ENCODE measurements around the gene PUSL1. TPM values are rescaled to one million over a fixed set of nuclear protein-coding genes. Genes with fewer than 3 reads are reported as not detected.

The PUSL1 gene
- total RNA-seq, 2 donors from 2014 or later, result 10.6 to 14.9 TPM

DNA sequence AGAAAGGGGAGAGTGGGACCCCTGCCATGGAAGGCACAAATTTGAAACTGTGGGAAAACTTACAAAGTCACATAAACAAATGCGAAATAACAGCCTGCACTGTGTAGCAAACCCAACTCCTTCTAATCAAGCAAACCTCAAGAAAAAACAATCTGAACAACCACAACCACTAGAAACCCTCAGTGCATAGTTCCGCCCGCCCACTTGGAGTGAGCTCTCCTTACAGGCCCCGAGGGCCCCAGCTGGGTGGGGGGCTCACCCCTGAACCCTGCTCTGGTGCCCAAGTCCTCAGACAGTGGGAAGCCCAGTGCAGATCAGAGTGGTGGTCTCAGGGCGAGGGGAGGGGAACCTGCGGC lies 50.9 kb downstream of the PUSL1 start:
- no peaks in the 10 kb centered on the region for H3K36me3 Mint-ChIP-seq (ENCODE audit: low read depth)
- H3K27me3 Mint-ChIP-seq, result no peaks in the 10 kb centered on the region
- no peaks in the 10 kb centered on the region for H3K9me3 ChIP-seq (ENCODE audit: control insufficient read depth, low read length, poor library complexity, severe bottlenecking)
- H3K27ac Mint-ChIP-seq, result no peak overlapping the region
- H3K4me1 Mint-ChIP-seq, result peaks cover 9% of the 10 kb centered on the region
- peak overlapping the region; percentile 63 for H3K4me3 Mint-ChIP-seq
- peak; percentile 77 for ATAC-seq
- DNase-seq, result peak in 1 of 3 donors; percentile 7

DNA sequence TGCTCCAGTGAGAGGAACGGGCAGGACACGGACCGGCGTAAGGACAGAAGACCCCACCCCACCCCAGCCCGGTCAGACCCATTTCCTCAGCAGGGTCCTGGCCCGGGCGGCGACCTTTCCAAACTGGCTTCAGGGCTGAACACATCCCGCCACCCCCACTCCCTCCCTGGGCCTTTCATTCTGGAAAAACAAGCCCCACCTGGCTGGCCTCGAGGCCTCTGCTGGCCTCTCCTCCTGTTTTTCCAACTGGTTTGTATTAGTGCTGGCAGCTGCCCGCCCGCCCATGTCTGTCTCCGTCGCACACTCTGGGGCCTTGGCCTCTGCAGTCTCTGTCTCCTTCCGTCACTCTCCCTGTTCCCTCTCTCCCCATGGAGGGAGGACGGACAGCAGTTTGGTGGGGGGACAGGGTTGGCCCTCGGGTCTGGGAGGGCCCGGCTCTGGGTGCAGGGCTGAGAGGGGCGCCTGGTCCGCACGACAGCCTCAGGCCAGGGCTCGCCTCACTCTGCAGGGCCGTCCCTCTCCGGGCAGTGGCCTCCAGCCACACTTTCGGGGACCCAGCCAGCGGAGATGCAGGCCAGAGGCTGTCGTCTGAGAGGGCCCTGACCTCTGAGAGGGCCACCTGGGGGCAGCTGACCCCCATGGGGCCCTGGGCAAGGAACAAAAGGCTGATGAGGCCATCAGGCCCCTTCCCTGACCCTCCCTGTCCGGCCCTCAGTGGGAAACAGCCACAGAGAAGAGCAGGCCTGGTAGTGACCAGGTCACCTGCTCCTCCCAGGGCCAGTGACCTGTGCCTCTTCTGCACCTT lies 51.5 kb downstream of the PUSL1 start:
- DNase-seq (no peak), ATAC-seq (no peak)
- no peak overlapping the region for H3K27ac Mint-ChIP-seq
- no peaks in the 10 kb centered on the region for H3K36me3 Mint-ChIP-seq (ENCODE audit: low read depth)
- no peaks in the 10 kb centered on the region for H3K27me3 Mint-ChIP-seq
- H3K9me3 ChIP-seq (ENCODE audit: control insufficient read depth, low read length, poor library complexity, severe bottlenecking), result no peaks in the 10 kb centered on the region
- H3K4me3 Mint-ChIP-seq, result no peak overlapping the region
- peaks cover 8% of the 10 kb centered on the region for H3K4me1 Mint-ChIP-seq

DNA sequence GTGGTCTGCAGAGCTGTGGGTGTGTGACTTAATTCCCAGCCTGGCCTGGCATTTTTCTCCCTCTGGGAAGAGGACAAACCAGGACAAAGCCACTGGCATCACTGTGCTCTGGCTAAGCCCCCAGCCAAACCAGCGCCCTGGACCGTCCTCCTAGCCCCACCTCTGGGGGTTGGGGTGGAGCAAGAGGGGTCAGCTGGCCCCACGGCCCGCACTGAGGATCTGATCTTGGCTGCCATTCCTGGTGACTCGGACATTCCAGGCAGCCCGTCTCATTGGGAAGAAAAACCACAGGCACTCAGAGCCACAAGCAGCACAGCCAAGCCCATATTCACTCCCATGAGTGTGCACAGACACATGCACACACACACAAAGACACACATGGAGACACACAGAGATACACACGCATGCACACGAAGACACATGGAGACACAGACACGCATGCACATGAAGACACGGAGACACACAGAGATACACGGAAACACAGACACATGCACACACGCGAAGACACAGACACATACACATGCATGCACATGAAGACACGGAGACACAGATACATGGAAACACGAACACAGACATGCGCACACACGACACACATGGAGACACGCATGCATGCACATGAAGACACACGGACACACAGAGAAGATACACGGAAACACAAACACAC lies 52.2 kb downstream of the PUSL1 start:
- no peaks in the 10 kb centered on the region for H3K36me3 Mint-ChIP-seq (ENCODE audit: low read depth)
- ATAC-seq (no peak), DNase-seq (no peak)
- H3K4me3 Mint-ChIP-seq, result no peak overlapping the region
- no peaks in the 10 kb centered on the region for H3K9me3 ChIP-seq (ENCODE audit: control insufficient read depth, low read length, poor library complexity, severe bottlenecking)
- no peaks in the 10 kb centered on the region for H3K27me3 Mint-ChIP-seq
- no peak overlapping the region for H3K27ac Mint-ChIP-seq
- peaks cover 8% of the 10 kb centered on the region for H3K4me1 Mint-ChIP-seq

Other genes starting within 250 kb of the PUSL1 start
- not detected for gene RNF223, start 234.3 kb upstream of the PUSL1 start, total RNA-seq
- 10 to 100 TPM; 13.4 to 17.1 TPM for gene C1orf159, start 192.5 kb upstream of the PUSL1 start, total RNA-seq
- gene TTLL10, start 134.7 kb upstream of the PUSL1 start, total RNA-seq, result 1 to 10 TPM in 1 of 2 donors, under 1 TPM in 1; 0.86 to 2.5 TPM
- gene TNFRSF18, start 102.0 kb upstream of the PUSL1 start, total RNA-seq, result 10 to 100 TPM; 47.9 to 80.4 TPM
- 100 to 1,000 TPM in 1 of 2 donors, 10 to 100 TPM in 1; 94.7 to 127 TPM for gene TNFRSF4, start 94.4 kb upstream of the PUSL1 start, total RNA-seq
- 100 to 1,000 TPM; 129 to 146 TPM for gene SDF4, start 76.6 kb upstream of the PUSL1 start, total RNA-seq
- gene B3GALT6, start 76.4 kb upstream of the PUSL1 start, total RNA-seq, result 1 to 10 TPM; 8.4 to 9.4 TPM
- gene C1QTNF12, start 61.9 kb upstream of the PUSL1 start, total RNA-seq, result 1 to 10 TPM in 1 of 2 donors, under 1 TPM in 1; 0.91 to 2.0 TPM
- 10 to 100 TPM; 50.6 to 57.7 TPM for gene UBE2J2, start 34.7 kb upstream of the PUSL1 start, total RNA-seq
- gene SCNN1D, start 28.2 kb upstream of the PUSL1 start, total RNA-seq, result 1 to 10 TPM; 4.6 to 8.0 TPM
- 10 to 100 TPM; 63.5 to 66.2 TPM for gene ACAP3, start 667 bp upstream of the PUSL1 start, total RNA-seq
- 100 to 1,000 TPM; 130 to 132 TPM for gene INTS11, start 16.1 kb downstream of the PUSL1 start, total RNA-seq
- 10 to 100 TPM; 14.3 to 15.7 TPM for gene CPTP, start 16.2 kb downstream of the PUSL1 start, total RNA-seq
- under 1 TPM; 0.72 to 0.96 TPM for gene TAS1R3, start 22.7 kb downstream of the PUSL1 start, total RNA-seq
- 10 to 100 TPM; 41.0 to 45.8 TPM for gene DVL1, start 40.8 kb downstream of the PUSL1 start, total RNA-seq
- 1 to 10 TPM in 1 of 2 donors, under 1 TPM in 1; 0.42 to 1.0 TPM for gene MXRA8, start 50.0 kb downstream of the PUSL1 start, total RNA-seq
- gene AURKAIP1, start 66.6 kb downstream of the PUSL1 start, total RNA-seq, result 10 to 100 TPM; 58.3 to 62.6 TPM
- 100 to 1,000 TPM; 231 to 252 TPM for gene CCNL2, start 90.7 kb downstream of the PUSL1 start, total RNA-seq
- 10 to 100 TPM; 88.0 to 92.1 TPM for gene MRPL20, start 98.7 kb downstream of the PUSL1 start, total RNA-seq
- not detected for gene ANKRD65, start 112.7 kb downstream of the PUSL1 start, total RNA-seq
- gene VWA1, start 127.1 kb downstream of the PUSL1 start, total RNA-seq, result not detected
- 1 to 10 TPM in 1 of 2 donors, under 1 TPM in 1; 0.13 to 2.9 TPM for gene ATAD3C, start 141.1 kb downstream of the PUSL1 start, total RNA-seq
- 10 to 100 TPM; 41.7 to 45.1 TPM for gene ATAD3B, start 163.2 kb downstream of the PUSL1 start, total RNA-seq
- gene ATAD3A, start 203.6 kb downstream of the PUSL1 start, total RNA-seq, result 10 to 100 TPM; 20.3 to 23.3 TPM
- gene TMEM240, start 232.0 kb downstream of the PUSL1 start, total RNA-seq, result under 1 TPM in 1 of 2 donors, not detected in 1; 0.44 TPM

Data from T-helper 17 cell (primary cell).